SK-N-SH treated with all-trans-retinoic acid at 6 μM for 48 hours (cell line): ENCODE data around the gene BEST3.

ENCODE experiments used
- BACH2 ChIP-seq: fragments of 250-450 bp; sonication (Bioruptor Pico); IDR thresholded peaks from 2 replicates; pipeline ENCODE4 v1.9.0; 2021; ENCODE audit warnings: mild to moderate bottlenecking, borderline replicate concordance
- CSDC2 ChIP-seq: fragments of 250-450 bp; sonication (Bioruptor Pico); IDR thresholded peaks from 2 replicates; pipeline ENCODE4 v1.5.0; 2020; ENCODE audit warnings: mild to moderate bottlenecking, moderate library complexity
- ESRRG ChIP-seq: fragments of 250-450 bp; sonication (Bioruptor Pico); IDR thresholded peaks from 2 replicates; pipeline ENCODE4 v1.6.1; 2021; ENCODE audit warnings: mild to moderate bottlenecking
- RARB ChIP-seq: fragments of 250-450 bp; sonication (Bioruptor Pico); IDR thresholded peaks from 2 replicates; pipeline ENCODE4 v1.8.0; 2021; ENCODE audit warnings: mild to moderate bottlenecking, moderate library complexity
- ZFP30 ChIP-seq: fragments of 450-650 bp; formaldehyde crosslinking; IDR thresholded peaks from 2 replicates; pipeline ENCODE4 v1.5.0; 2022; ENCODE audit warnings: mild to moderate bottlenecking, moderate library complexity
- ZNF565 ChIP-seq: fragments of 450-650 bp; formaldehyde crosslinking; conservative IDR thresholded peaks from 2 replicates; pipeline ENCODE4 v1.5.0; 2020; ENCODE audit warnings: low read depth, mild to moderate bottlenecking, moderate library complexity
- ZNF8 ChIP-seq: fragments of 450-650 bp; formaldehyde crosslinking; IDR thresholded peaks from 2 replicates; pipeline ENCODE4 v1.5.0; 2020; ENCODE audit warnings: mild to moderate bottlenecking, moderate library complexity

DNA sequence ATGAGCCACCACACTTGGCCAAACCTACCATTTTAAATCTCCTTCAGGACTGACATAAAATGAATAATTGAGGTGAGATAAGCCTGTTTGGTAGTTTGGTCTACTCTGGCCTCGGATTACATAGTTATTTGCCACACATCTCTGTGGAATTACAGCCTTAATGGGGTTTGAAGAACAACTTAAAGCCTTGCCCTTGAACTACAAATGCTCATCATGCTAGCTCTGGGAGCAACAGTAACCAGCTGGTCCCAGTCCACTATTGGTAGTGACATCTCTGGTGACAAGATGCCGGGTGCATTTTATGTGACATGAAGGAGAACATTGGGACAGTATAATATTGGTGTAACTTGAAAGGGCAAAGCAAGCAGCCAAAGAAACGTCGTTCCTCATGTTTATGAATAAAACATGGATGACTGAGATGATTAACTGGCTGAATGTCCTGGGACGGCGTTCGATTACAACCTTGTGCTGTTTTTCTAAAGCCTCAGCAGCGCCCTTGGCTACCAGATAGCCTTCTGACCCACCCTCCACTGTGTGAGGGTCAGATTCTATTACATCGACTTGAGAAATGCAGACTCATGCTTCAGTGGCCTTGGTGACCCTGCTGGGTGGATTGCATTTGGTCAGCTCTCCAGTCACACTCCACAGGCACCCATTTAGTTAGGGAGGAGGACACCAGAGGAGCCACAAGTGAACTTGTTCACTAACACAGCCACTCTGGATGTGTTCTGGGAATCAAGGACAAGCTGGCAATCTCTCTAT is 41.5 kb downstream of the BEST3 start:
- TF ChIP-seq CSDC2 (no peak), ZNF8 (CRISPR knock-in tag) (no peak), ESRRG (no peak), BACH2 (no peak), RARB (CRISPR knock-in tag) (no peak), ZFP30 (CRISPR knock-in tag) (no peak), ZNF565 (CRISPR knock-in tag) (no peak)
